Brain microvascular endothelial cell (primary cell): ENCODE results near the gene OR5P2.

ENCODE experiments used
- DNase-seq: peaks from one replicate; pipeline ENCODE4 v3.0.0-alpha.2; 2020
- H3K27ac ChIP-seq: fragments of 250-450 bp; sonication (Bioruptor Pico); 2 replicates; pipeline ENCODE4 v1.5.1; 2020; ENCODE audit warnings: mild to moderate bottlenecking, moderate library complexity
- H3K27me3 ChIP-seq: fragments of 250-450 bp; sonication (Bioruptor Pico); replicated peaks from 2 replicates; pipeline ENCODE4 v1.5.1; 2020; ENCODE audit warnings: mild to moderate bottlenecking
- H3K36me3 ChIP-seq: fragments of 250-450 bp; sonication (Bioruptor Pico); replicated peaks from 2 replicates; pipeline ENCODE4 v1.5.1; 2020; ENCODE audit warnings: mild to moderate bottlenecking
- H3K4me3 ChIP-seq: 2 replicates; pipeline ENCODE4 v1.5.1; 2011; ENCODE audit warnings: low read depth, mild to moderate bottlenecking, control low read depth, low read length, moderate library complexity
- in situ Hi-C: cut with HindIII; loops from 2 replicates; pipeline ENCODE4 v1.10.0; 2017; ENCODE audit warnings: low sequenced_read_pairs, low pct_ligation_motif_present
- TF ChIP-seq, protein P1 (sequence below): IDR thresholded peaks from 2 replicates; pipeline ENCODE4 v1.5.1; 2011; ENCODE audit warnings: low read depth, mild to moderate bottlenecking, moderate library complexity, low read length, control low read depth, inconsistent platforms; ENCODE audit errors: missing control alignments

The OR5P2 gene, protein sequence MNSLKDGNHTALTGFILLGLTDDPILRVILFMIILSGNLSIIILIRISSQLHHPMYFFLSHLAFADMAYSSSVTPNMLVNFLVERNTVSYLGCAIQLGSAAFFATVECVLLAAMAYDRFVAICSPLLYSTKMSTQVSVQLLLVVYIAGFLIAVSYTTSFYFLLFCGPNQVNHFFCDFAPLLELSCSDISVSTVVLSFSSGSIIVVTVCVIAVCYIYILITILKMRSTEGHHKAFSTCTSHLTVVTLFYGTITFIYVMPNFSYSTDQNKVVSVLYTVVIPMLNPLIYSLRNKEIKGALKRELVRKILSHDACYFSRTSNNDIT

DNA sequence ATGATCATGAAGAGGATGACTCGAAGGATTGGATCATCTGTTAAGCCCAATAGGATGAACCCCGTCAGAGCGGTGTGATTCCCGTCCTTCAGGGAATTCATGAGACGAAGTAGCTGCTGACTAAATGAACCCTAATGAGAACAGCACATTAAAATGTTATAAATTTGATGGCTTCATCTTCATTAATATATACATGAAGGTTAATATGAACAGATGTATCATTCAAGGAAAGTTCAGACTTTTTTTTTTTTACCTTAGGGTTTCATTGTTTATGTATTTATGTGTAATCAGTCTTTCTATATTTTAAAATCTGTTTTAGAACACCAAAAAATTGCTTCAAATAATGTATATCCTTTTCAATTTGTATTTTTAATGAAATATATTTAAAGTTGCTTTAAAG is at the start of gene OR5P2:
OR5P2 (minus strand) TSS at position 101 of the 400 bp plus-strand sequence; CDS start at position 101, 0 bp downstream.
- Histone ChIP-seq H3K4me3 (no peak within 1 kb of the TSS), H3K36me3 (no peaks in the 10 kb centered on the region), H3K27me3 (no peaks in the 10 kb centered on the region), H3K27ac (no peak within 1 kb of the TSS)
- TF ChIP-seq, protein P1, sequence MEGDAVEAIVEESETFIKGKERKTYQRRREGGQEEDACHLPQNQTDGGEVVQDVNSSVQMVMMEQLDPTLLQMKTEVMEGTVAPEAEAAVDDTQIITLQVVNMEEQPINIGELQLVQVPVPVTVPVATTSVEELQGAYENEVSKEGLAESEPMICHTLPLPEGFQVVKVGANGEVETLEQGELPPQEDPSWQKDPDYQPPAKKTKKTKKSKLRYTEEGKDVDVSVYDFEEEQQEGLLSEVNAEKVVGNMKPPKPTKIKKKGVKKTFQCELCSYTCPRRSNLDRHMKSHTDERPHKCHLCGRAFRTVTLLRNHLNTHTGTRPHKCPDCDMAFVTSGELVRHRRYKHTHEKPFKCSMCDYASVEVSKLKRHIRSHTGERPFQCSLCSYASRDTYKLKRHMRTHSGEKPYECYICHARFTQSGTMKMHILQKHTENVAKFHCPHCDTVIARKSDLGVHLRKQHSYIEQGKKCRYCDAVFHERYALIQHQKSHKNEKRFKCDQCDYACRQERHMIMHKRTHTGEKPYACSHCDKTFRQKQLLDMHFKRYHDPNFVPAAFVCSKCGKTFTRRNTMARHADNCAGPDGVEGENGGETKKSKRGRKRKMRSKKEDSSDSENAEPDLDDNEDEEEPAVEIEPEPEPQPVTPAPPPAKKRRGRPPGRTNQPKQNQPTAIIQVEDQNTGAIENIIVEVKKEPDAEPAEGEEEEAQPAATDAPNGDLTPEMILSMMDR = no peak
- DNase-seq = no peak
- in situ Hi-C loops = no loop called here

DNA sequence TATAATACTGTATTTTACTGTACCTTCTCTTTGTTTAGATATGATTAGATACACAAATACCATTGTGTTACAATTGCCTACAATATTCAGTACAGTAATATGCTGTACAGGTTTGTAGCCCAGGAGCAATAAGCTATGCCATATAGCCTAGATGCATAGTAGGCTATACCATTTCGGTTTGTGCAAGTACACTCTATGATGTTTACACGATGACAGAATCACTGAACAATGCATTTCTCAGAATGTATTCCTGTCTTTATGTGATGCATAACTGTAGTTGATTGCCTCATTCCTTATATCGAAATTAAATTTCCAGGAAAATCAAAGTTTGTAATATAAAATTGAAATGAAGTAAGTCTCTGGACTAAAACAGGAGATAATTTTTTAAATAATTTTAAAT is 49.3 kb upstream of the OR5P2 start:
- TF ChIP-seq, protein P1 = no peak
- no peaks in the 10 kb centered on the region for H3K36me3 ChIP-seq
- no peak for DNase-seq
- no peak overlapping the region for H3K27ac ChIP-seq
- in situ Hi-C loops = no loop called here
- H3K4me3 ChIP-seq = no peak overlapping the region
- no peaks in the 10 kb centered on the region for H3K27me3 ChIP-seq

DNA sequence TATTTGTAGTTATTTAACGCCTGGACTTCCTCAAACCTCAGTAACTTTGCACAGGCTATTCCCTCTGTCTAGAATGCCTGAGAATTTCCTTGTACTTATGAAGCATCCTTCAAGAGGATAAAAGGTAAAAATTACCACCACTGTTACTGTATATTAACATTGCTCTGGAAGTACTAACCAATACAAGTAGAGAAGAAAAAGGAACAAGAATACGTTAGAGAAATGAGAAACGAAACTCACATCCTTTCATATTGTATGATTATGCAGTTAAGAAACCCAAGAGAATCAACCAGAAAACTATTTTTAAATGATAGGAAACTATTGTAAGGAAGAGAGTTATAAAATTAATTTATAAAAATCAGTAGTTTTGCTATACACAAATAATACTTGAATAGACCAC is 48.2 kb upstream of the OR5P2 start:
- in situ Hi-C loops = no loop called here
- no peak overlapping the region for H3K27ac ChIP-seq
- H3K27me3 ChIP-seq = no peaks in the 10 kb centered on the region
- no peaks in the 10 kb centered on the region for H3K36me3 ChIP-seq
- H3K4me3 ChIP-seq = no peak overlapping the region
- DNase-seq = no peak
- TF ChIP-seq, protein P1 = no peak

DNA sequence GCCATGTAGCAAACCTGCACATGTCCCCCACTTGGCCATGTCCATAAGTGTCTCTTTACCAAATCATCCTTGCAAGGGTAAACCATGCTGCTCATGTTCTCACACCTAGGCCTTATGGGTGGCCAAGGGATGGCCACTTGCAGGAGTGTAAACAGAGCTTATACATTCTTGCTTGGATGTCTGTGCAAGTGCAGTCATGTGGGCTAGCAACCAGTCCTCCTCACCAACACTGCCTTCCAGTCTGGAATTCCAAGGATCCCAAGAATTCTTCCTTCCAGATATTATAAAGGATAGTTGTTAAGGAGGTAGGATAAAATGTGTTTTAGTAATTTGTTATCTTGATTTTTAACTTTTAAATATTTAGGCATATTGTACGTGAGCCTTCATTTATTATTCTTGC is 47.8 kb upstream of the OR5P2 start:
- H3K27ac ChIP-seq = no peak overlapping the region
- no peaks in the 10 kb centered on the region for H3K27me3 ChIP-seq
- no peak overlapping the region for H3K4me3 ChIP-seq

DNA sequence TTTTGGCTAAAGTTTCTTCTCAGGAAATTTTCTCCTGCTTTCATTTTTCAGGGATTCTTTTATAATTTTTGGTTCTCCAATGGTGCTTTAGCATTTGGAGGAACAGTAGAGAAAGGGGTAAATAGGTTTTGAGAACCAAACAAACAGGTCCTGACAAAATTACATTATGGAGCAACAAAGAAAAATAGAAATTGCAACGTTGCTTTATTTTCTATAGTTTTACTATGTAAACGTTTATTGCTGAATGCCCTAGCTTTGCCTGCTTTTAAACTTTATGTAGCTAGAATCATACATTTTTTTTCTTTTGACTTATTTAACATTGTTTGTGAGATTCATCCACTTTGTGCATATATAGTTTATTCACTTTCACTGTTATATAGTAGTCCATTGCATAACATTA is 43.8 kb upstream of the OR5P2 start:
- no peak for DNase-seq
- TF ChIP-seq, protein P1 = no peak
- in situ Hi-C loops = no loop called here
- no peaks in the 10 kb centered on the region for H3K36me3 ChIP-seq
- no peaks in the 10 kb centered on the region for H3K27me3 ChIP-seq
- no peak overlapping the region for H3K4me3 ChIP-seq
- no peak overlapping the region for H3K27ac ChIP-seq

More for the DNA sequence above, 47.8 kb upstream of the OR5P2 start:
- in situ Hi-C loops = no loop called here
- no peaks in the 10 kb centered on the region for H3K36me3 ChIP-seq
- TF ChIP-seq, protein P1 = no peak
- DNase-seq = no peak

DNA sequence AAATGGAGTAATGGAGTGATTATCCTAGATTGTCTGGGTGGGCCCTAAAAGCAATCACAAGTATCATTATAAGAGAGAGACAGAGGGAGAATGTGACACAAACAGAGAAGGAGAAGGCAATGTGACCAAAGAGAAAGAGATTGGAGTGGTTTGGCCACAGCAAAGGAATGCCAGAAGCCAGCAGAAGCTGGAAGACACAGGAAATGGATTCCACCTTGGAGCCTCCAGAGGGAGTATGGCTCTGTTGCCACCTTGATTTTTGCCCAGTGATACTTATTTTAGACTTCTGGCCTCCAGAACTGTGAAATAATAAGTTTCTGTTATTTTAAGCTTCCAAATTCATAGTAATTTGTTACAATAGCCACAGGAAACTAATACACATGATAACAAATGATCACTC is 36.8 kb upstream of the OR5P2 start:
- Histone ChIP-seq H3K27ac (no peak overlapping the region), H3K36me3 (no peaks in the 10 kb centered on the region), H3K27me3 (no peaks in the 10 kb centered on the region), H3K4me3 (no peak overlapping the region)
- TF ChIP-seq, protein P1 = no peak
- no peak for DNase-seq
- in situ Hi-C loops = no loop called here
